ENCODE data around the gene TALDO1.

GRCh38 chr11:763073-763463 lies 15.8 kb downstream of the TALDO1 start:
- no peak for TF ChIP-seq POLR2A (IDR thresholded peaks at IDR 0.05; ENCODE audit: low read depth, low read length)
- TF ChIP-seq, protein P1, sequence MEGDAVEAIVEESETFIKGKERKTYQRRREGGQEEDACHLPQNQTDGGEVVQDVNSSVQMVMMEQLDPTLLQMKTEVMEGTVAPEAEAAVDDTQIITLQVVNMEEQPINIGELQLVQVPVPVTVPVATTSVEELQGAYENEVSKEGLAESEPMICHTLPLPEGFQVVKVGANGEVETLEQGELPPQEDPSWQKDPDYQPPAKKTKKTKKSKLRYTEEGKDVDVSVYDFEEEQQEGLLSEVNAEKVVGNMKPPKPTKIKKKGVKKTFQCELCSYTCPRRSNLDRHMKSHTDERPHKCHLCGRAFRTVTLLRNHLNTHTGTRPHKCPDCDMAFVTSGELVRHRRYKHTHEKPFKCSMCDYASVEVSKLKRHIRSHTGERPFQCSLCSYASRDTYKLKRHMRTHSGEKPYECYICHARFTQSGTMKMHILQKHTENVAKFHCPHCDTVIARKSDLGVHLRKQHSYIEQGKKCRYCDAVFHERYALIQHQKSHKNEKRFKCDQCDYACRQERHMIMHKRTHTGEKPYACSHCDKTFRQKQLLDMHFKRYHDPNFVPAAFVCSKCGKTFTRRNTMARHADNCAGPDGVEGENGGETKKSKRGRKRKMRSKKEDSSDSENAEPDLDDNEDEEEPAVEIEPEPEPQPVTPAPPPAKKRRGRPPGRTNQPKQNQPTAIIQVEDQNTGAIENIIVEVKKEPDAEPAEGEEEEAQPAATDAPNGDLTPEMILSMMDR (IDR thresholded peaks at IDR 0.05; ENCODE audit: extremely low read depth in 1 of 2, insufficient read depth in 1 of 2, low read depth in 1 of 2, low read length in 2 of 2), result no peak
- TF ChIP-seq FOS (IDR thresholded peaks at IDR 0.05; ENCODE audit: borderline replicate concordance, insufficient read depth, low read length), result no peak
- no peak for TF ChIP-seq EZH2 (IDR thresholded peaks at IDR 0.05; ENCODE audit: borderline replicate concordance, low read depth, low read length, severe bottlenecking)
- no peak for TF ChIP-seq MYC (IDR thresholded peaks at IDR 0.05; ENCODE audit: low read depth, low read length)
- no peak for TF ChIP-seq JUN (IDR thresholded peaks at IDR 0.05; ENCODE audit: borderline replicate concordance, insufficient read depth, insufficient read length, low read depth)
- TF ChIP-seq POLR2AphosphoS5 (IDR thresholded peaks at IDR 0.05; ENCODE audit: insufficient read depth, low read depth, low read length), result no peak

Data from endothelial cell of umbilical vein (primary cell).